ENCODE measurements around the gene IBA57.
A peak's percentile ranks its signal among the peaks of the same experiment; 100 is the strongest.

Gene IBA57

GRCh38 chr1:228210076-228210651 lies 44.6 kb downstream of the IBA57 start:
- H3K27ac ChIP-seq: no peak overlapping the region

GRCh38 chr1:228210712-228211530 lies 45.3 kb downstream of the IBA57 start:
- TF ChIP-seq ZFX (IDR thresholded peaks at IDR 0.05; ENCODE audit: borderline replicate concordance): no peak
- TF ChIP-seq CTCF (IDR thresholded peaks at IDR 0.05): no peak
- H3K27ac ChIP-seq: no peak overlapping the region

More at GRCh38 chr1:228210076-228210651, 44.6 kb downstream of the IBA57 start:
- TF ChIP-seq CTCF (IDR thresholded peaks at IDR 0.05) (no peak), ZFX (IDR thresholded peaks at IDR 0.05; ENCODE audit: borderline replicate concordance) (no peak)

- H3K27ac ChIP-seq: no peak overlapping the region
- TF ChIP-seq CTCF (IDR thresholded peaks at IDR 0.05) (no peak), ZFX (IDR thresholded peaks at IDR 0.05; ENCODE audit: borderline replicate concordance) (no peak)
Observed at GRCh38 chr1:228211531-228212414, 46.2 kb downstream of the IBA57 start.

- peak overlapping the region; percentile 94 for H3K27ac ChIP-seq
- TF ChIP-seq ZFX (IDR thresholded peaks at IDR 0.05; ENCODE audit: borderline replicate concordance) (no peak), CTCF (IDR thresholded peaks at IDR 0.05) (no peak)
Observed at GRCh38 chr1:228212415-228212965, 46.9 kb downstream of the IBA57 start.

- H3K27ac ChIP-seq: peak overlapping the region; percentile 94
- peak; percentile 91 for TF ChIP-seq CTCF (IDR thresholded peaks at IDR 0.05)
- no peak for TF ChIP-seq ZFX (IDR thresholded peaks at IDR 0.05; ENCODE audit: borderline replicate concordance)
Observed at GRCh38 chr1:228212966-228213844, 47.6 kb downstream of the IBA57 start.

Measured in 22Rv1 (cell line).